Measurements from ENCODE around the gene ERCC6L2.

Gene ERCC6L2

DNA sequence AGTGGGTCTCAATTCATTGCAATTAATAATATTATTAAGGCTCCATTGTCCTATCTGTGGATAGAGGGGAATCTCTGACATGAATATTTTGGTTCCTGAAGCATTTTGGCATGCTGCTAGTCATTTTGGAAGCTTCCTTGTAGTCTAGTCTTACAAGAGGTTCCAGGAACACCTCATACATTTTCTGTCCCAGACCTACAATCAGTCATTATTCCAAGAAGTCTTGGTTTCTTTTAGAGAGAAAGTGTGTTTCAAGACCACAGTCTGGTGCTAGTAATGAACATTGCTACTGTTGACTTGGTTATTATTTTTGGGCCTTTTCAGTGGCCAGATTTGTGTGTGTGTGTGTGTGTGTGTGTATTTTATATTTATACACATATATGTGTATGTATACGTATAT, 98.9 kb downstream of the ERCC6L2 start (continued):
- TF ChIP-seq FEZF1 (tag by site-specific recombination; IDR thresholded peaks at IDR 0.05), result no peak
- TF ChIP-seq ZNF654 (tag by site-specific recombination; IDR thresholded peaks at IDR 0.05; ENCODE audit: low read depth), result no peak
- TF ChIP-seq ZNF37A (tag by site-specific recombination; IDR thresholded peaks at IDR 0.05), result no peak
- TF ChIP-seq, protein P1, sequence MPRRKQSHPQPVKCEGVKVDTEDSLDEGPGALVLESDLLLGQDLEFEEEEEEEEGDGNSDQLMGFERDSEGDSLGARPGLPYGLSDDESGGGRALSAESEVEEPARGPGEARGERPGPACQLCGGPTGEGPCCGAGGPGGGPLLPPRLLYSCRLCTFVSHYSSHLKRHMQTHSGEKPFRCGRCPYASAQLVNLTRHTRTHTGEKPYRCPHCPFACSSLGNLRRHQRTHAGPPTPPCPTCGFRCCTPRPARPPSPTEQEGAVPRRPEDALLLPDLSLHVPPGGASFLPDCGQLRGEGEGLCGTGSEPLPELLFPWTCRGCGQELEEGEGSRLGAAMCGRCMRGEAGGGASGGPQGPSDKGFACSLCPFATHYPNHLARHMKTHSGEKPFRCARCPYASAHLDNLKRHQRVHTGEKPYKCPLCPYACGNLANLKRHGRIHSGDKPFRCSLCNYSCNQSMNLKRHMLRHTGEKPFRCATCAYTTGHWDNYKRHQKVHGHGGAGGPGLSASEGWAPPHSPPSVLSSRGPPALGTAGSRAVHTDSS (tag by site-specific recombination; IDR thresholded peaks at IDR 0.05), result no peak
- no peak for TF ChIP-seq REPIN1 (tag by site-specific recombination; IDR thresholded peaks at IDR 0.05; ENCODE audit: low read depth)
- TF ChIP-seq, protein P2, sequence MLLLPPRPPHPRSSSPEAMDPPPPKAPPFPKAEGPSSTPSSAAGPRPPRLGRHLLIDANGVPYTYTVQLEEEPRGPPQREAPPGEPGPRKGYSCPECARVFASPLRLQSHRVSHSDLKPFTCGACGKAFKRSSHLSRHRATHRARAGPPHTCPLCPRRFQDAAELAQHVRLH (tag by site-specific recombination; IDR thresholded peaks at IDR 0.05), result no peak
- TF ChIP-seq, protein P3, sequence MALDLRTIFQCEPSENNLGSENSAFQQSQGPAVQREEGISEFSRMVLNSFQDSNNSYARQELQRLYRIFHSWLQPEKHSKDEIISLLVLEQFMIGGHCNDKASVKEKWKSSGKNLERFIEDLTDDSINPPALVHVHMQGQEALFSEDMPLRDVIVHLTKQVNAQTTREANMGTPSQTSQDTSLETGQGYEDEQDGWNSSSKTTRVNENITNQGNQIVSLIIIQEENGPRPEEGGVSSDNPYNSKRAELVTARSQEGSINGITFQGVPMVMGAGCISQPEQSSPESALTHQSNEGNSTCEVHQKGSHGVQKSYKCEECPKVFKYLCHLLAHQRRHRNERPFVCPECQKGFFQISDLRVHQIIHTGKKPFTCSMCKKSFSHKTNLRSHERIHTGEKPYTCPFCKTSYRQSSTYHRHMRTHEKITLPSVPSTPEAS (tag by site-specific recombination; IDR thresholded peaks at IDR 0.05), result no peak

DNA sequence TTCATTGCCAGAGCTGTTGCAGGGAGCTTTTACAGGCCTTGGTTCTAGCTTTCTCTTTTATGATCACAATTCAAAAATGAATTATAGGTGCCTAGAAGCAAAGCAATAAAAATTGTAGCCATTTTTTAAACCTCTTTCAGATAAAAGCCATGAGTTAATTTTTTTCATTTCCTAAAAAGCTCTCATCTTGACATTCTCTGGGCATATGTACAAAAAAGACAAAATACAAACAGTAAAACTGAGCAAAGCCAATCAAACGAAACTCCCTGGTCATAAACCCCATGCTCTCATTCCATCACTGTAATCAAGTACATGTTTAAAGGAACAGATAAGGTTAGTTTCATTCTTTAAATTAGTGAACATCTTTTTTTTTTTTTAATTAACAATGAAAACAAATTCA, 101.9 kb downstream of the ERCC6L2 start:
- TF ChIP-seq ZNF501 (tag by site-specific recombination; IDR thresholded peaks at IDR 0.05), result no peak
- TF ChIP-seq, protein P4, sequence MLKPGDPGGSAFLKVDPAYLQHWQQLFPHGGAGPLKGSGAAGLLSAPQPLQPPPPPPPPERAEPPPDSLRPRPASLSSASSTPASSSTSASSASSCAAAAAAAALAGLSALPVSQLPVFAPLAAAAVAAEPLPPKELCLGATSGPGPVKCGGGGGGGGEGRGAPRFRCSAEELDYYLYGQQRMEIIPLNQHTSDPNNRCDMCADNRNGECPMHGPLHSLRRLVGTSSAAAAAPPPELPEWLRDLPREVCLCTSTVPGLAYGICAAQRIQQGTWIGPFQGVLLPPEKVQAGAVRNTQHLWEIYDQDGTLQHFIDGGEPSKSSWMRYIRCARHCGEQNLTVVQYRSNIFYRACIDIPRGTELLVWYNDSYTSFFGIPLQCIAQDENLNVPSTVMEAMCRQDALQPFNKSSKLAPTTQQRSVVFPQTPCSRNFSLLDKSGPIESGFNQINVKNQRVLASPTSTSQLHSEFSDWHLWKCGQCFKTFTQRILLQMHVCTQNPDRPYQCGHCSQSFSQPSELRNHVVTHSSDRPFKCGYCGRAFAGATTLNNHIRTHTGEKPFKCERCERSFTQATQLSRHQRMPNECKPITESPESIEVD (tag by site-specific recombination; IDR thresholded peaks at IDR 0.05), result peak; percentile 63
- no peak for TF ChIP-seq SETDB1 (IDR thresholded peaks at IDR 0.05; ENCODE audit: insufficient read length, low read length)
- TF ChIP-seq FEZF1 (tag by site-specific recombination; IDR thresholded peaks at IDR 0.05), result peak; percentile 71
- TF ChIP-seq SP7 (tag by site-specific recombination; IDR thresholded peaks at IDR 0.05), result no peak
- no peaks in the 10 kb centered on the region for H3K9me3 ChIP-seq (ENCODE audit: control insufficient read depth, insufficient read depth, low read depth, low read length)
- peaks cover 0 to 26% of the 10 kb centered on the region in 2 experiments; a peak in 1 of 3 replicates for H3K36me3 ChIP-seq (ENCODE audit: control insufficient read depth in 2 of 2, insufficient read depth in 1 of 2, low read length in 2 of 2)
- ChIA-PET CTCF (interaction anchor here (0.6 kb wide), 1 partner anchor 179 kb away, joined by 4 read pairs; no protein-coding TSS in a partner anchor), POLR2A (no interaction called here)
- H3K4me3 ChIP-seq (ENCODE audit: low read depth, low read length), result no peak overlapping the region
- no peak overlapping the region for H3K27ac ChIP-seq (ENCODE audit: extremely low read depth, low read depth, low read length)
- H3K4me1 ChIP-seq (ENCODE audit: control insufficient read depth, insufficient read depth, low read length), result no peaks in the 10 kb centered on the region

DNA sequence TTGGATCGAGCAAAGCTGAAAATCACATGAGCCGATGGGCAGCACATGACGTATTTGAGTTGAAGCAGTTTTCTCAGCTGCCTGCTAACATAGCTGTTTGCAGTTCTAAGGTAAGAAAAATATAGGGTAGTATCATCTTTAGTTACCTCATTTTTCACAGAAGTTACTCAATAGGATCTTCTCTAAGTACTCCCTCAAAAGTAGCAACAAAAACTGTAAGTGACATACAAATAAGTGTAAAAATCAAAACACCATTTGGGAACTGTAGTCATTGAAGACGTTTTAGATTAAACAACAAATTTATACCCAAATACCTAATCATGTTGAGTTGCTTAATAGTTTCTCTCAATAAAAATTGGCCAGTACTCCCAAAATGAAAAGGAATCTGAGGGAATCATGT, 102.6 kb downstream of the ERCC6L2 start:
- ChIA-PET CTCF (no interaction called here), POLR2A (no interaction called here)
- TF ChIP-seq ZNF292 (tag by site-specific recombination; IDR thresholded peaks at IDR 0.05; ENCODE audit: borderline replicate concordance, low read depth) (no peak), ZNF629 (tag by site-specific recombination; IDR thresholded peaks at IDR 0.05) (no peak), ZNF843 (tag by site-specific recombination; IDR thresholded peaks at IDR 0.05) (no peak), ZNF660 (tag by site-specific recombination; IDR thresholded peaks at IDR 0.05) (no peak), ZNF350 (tag by site-specific recombination; IDR thresholded peaks at IDR 0.05) (no peak), ZFP37 (tag by site-specific recombination; IDR thresholded peaks at IDR 0.05) (no peak), SALL2 (tag by site-specific recombination; IDR thresholded peaks at IDR 0.05; ENCODE audit: borderline replicate concordance) (no peak), ZNF266 (tag by site-specific recombination; IDR thresholded peaks at IDR 0.05; ENCODE audit: low read depth) (no peak), ZNF501 (tag by site-specific recombination; IDR thresholded peaks at IDR 0.05) (no peak), MYNN (tag by site-specific recombination; IDR thresholded peaks at IDR 0.05; ENCODE audit: borderline replicate concordance) (no peak)
- TF ChIP-seq, protein P5, sequence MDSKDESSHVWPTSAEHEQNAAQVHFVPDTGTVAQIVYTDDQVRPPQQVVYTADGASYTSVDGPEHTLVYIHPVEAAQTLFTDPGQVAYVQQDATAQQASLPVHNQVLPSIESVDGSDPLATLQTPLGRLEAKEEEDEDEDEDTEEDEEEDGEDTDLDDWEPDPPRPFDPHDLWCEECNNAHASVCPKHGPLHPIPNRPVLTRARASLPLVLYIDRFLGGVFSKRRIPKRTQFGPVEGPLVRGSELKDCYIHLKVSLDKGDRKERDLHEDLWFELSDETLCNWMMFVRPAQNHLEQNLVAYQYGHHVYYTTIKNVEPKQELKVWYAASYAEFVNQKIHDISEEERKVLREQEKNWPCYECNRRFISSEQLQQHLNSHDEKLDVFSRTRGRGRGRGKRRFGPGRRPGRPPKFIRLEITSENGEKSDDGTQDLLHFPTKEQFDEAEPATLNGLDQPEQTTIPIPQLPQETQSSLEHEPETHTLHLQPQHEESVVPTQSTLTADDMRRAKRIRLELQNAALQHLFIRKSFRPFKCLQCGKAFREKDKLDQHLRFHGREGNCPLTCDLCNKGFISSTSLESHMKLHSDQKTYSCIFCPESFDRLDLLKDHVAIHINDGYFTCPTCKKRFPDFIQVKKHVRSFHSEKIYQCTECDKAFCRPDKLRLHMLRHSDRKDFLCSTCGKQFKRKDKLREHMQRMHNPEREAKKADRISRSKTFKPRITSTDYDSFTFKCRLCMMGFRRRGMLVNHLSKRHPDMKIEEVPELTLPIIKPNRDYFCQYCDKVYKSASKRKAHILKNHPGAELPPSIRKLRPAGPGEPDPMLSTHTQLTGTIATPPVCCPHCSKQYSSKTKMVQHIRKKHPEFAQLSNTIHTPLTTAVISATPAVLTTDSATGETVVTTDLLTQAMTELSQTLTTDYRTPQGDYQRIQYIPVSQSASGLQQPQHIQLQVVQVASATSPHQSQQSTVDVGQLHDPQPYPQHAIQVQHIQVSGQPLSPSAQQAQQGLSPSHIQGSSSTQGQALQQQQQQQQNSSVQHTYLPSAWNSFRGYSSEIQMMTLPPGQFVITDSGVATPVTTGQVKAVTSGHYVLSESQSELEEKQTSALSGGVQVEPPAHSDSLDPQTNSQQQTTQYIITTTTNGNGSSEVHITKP (tag by site-specific recombination; IDR thresholded peaks at IDR 0.05), result no peak
- TF ChIP-seq, protein P6, sequence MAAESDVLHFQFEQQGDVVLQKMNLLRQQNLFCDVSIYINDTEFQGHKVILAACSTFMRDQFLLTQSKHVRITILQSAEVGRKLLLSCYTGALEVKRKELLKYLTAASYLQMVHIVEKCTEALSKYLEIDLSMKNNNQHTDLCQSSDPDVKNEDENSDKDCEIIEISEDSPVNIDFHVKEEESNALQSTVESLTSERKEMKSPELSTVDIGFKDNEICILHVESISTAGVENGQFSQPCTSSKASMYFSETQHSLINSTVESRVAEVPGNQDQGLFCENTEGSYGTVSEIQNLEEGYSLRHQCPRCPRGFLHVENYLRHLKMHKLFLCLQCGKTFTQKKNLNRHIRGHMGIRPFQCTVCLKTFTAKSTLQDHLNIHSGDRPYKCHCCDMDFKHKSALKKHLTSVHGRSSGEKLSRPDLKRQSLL (tag by site-specific recombination; IDR thresholded peaks at IDR 0.05), result no peak
- TF ChIP-seq, protein P7, sequence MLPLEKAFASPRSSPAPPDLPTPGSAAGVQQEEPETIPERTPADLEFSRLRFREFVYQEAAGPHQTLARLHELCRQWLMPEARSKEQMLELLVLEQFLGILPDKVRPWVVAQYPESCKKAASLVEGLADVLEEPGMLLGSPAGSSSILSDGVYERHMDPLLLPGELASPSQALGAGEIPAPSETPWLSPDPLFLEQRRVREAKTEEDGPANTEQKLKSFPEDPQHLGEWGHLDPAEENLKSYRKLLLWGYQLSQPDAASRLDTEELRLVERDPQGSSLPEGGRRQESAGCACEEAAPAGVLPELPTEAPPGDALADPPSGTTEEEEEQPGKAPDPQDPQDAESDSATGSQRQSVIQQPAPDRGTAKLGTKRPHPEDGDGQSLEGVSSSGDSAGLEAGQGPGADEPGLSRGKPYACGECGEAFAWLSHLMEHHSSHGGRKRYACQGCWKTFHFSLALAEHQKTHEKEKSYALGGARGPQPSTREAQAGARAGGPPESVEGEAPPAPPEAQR (tag by site-specific recombination; IDR thresholded peaks at IDR 0.05), result no peak

More for the DNA sequence above, 102.6 kb downstream of the ERCC6L2 start:
- H3K4me3 ChIP-seq (ENCODE audit: low read depth, low read length), result no peak overlapping the region
- no peaks in the 10 kb centered on the region for H3K4me1 ChIP-seq (ENCODE audit: control insufficient read depth, insufficient read depth, low read length)
- H3K9me3 ChIP-seq (ENCODE audit: control insufficient read depth, insufficient read depth, low read depth, low read length), result no peaks in the 10 kb centered on the region
- peaks cover 0 to 19% of the 10 kb centered on the region in 2 experiments; a peak in 1 of 3 replicates for H3K36me3 ChIP-seq (ENCODE audit: control insufficient read depth in 2 of 2, insufficient read depth in 1 of 2, low read length in 2 of 2)
- H3K27ac ChIP-seq (ENCODE audit: extremely low read depth, low read depth, low read length), result no peak overlapping the region

Measured in HEK293 (cell line).